GM20431 (cell line): Measurements from ENCODE around the gene UCP2.

Experiments used
- in situ Hi-C: fragments of 300-500 bp; cut with MseI, MboI; formaldehyde crosslinking; loops from one replicate; pipeline ENCODE4 v1.15.0; 2020; ENCODE audit warnings: low sequenced_read_pairs; ENCODE audit not compliant: unreplicated experiment

The UCP2 gene

DNA sequence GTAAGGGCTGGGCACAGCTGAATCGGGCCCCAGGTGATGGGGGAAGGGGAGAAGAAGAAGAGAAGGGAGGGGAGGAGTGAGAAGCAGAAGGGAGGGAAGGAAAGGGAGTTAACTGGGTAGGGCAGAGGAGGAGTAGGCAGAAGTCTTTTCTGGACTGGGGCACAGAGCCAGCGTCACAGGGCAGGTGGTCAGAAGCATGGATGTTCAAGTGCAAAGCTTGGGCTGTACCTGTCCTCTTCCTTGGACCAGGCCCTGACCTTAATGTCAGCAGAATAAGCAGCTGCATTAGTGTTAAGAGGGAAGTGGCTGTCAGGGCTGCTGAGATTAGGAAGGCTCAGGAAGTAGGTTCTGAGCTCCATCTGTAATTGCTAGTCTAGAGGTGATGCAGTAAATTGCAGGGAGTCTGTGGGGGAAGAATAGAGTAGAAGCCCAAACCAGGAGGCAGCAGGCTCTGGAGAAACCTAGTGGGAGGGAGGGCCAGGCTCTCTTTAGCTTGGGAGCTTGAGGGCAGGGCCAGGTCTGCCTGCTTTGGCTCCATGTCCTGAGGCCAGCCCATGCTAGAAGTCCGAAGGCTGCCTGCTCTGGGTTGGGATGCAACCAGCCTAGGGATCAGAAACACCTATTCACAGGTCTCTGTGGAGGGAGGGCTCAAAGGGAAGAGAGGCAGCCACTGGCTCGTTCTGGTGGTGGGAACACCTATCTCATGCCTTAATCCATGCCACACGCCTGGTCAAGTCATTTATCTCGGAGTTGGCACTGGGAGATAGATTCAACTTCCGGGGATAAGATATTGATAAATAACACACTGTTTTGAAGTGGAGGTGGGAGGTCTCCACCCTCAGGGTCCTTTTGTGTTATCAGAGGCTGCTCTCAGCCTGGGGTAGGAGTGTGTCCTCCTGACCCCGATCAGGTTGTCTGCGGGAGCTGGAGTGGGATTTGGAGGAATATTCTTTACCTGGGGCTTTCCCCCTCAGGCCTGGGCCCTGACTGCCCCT is 28.0 kb upstream of the UCP2 start:
- in situ Hi-C loops: no loop called here

DNA sequence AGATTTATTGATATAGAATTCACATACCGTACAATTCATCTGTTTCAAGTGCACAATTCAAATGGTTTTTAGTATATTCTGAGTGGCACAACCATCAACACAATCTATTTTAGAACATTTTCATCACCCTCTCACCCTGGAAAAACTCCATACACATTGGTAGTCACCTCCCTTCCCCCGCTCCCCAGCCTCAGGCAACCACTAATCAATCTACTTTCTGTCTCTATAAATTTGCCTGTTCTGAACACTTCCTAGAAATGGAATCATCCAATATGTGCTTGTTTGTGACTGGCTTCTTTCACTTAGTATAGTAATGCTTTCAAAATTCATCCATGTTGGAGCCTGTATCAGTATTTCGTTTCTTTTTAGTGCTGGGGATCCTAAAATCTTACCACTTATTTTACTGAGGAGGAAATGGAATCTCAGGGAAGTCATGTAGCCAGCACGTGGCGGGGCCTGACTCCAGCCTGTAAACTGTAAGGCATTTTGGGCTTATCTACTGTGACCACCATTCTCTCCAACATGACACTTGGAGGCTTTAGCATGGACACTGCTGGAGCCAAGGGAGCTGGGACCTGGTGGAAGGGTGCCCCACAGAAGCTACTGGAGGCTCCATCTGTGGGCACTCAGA is 27.1 kb upstream of the UCP2 start:
- in situ Hi-C loops: no loop called here

DNA sequence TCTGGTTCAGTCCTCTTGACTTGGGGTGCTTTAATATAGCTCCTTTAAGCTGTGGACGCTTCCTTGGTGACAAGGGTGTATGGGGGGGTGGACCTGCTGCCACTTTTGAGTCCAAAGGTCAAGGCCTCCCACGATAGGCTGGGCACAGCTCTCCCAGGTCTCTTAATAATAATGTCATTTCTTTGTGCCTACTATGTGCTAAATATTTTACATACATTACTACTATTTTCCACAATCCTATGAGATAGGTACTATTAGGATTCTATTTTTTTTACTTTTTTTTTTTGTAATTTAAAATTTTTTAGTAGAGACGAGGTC is 26.5 kb upstream of the UCP2 start:
- in situ Hi-C loops: no loop called here

DNA sequence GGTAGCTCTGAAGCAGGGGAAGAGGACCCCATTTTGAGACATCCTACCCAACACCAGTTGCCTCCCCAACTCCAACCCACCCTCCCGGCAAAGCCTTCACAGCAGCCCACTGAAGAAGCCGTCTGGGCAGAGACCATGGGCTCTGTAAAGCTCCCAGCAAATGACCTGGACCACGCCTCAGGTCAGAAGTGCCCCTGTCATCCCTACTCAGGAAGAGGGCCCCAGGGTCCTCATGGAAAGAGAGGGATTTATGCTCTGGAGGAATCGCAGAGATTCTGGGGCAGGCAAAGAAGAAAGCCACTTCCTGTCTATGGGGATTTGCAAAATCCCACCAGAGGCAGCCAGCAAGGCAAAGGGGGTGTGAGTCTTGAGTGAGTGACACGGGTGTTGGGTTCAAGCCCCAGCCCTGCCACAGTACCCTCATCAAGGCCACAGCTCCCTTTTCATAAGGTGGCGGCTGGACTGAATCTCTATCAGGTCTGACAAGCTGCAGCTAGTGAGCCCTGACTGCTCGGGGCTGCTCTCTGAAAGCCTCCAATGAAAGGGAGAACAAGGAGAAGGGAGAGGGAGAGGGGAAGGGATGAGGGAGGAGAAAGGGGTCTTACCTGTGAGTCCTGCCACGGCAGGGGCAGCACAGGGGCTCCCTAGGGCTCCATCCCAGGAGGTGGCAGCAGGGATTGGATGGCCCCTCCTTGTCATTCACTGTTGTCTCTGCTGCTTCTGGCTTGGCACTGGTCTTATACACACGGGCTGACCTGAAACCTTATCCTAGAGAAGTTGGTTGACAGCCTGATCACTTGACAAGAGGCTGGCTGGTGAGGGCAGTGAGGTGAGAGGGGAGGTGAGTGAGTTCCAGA is 26.0 kb upstream of the UCP2 start, which contains the start of gene UCP3:
TSS of gene UCP3 (minus strand) at position 713 of the 857 bp plus-strand sequence. CDS start 2,043 bp downstream, outside the sequence.
- in situ Hi-C loops: no loop called here

DNA sequence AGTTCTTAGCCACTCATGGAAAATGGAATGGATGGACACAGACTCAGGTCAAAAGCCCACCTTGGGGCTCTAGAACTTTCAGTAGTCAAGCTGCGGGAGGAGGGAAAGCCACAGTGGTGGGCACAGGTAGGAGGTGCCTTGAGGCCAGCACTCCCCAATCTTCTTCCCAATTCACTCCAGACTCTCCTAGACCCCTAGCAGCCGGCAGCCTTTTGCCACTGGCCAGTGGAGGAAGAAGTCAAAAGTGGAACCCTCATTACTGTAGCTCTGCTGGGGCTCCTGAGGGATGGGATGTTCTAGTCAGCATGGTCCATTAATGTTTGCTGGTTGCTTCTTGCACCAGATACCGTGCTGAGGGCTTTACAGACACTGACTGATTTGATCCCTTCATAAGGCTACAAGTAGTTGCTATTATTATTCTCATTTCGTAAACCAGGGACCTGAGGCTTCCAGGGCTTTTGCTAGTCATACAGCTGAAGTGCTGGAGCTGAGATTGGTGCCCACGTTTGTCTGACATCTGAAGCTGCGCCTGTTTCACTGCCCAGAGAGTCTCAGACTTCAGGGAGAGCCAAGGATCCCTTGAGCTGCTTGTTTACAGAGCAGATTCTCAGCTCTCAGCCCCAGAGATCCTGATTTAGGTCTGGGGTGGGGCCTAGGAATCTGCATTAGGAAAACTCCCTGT is 25.2 kb upstream of the UCP2 start:
- in situ Hi-C loops: no loop called here

DNA sequence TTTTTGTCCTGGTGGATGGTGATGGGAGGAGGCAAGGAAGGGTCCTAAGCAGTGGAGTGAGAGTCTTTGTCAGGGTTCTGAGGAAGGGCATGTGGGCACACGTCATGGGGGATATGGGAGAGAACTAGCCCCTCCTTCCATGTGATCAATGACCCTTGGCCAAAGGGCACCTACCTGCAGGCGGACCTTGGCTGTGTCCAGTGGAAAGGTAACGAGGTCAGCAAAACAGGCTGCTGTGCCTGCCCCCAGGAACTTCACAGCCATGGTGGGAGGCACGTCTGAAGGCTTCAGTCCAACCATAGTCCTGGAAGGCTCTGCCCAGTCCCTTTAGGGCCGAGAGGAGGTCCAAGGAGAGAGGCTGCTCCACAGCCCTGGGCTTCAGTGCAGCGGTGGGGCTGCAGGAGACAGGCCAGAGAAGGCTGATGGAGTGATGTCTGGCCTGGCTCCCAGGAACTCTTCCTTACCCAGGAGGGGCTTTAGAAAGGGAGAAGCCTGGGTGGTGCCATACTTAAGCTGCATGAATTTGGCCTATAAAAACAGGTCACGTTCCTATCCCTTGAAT is 24.2 kb upstream of the UCP2 start:
- in situ Hi-C loops: no loop called here

DNA sequence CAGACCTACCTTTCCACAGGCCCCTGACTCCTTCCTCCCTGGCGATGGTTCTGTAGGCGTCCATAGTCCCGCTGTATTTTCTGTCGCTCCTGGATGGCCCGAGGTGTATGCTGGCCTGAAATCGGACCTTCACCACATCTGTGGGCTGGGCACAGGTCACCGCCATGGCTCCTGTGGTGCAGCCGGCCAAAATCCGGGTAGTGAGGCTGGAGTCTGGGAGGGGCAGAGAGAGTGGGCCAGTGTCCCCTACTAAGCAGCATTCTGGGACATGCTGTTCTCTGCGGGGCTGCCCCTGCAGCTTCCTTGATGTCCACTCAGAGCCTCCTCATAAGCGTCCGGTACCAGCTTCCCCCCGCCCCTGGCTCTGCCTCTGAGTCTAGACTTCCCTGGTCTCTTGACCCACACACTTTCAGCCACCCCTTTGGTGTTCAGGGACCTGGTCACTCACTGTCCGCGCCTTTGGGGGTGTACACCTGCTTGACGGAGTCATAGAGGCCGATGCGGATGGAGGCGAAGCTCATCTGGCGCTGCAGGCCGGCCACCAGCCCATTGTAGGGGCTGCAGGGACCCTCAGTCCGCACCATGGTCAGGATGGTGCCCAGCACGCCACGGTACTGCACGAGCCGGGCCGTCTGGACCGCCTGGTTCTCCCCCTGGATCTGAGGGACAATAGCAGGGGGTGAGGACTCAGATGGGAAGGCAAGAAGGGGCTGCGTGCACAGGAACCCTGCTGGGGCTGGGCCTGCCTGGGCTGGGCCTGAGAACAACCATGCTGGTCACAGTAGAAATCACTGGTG is 23.3 kb upstream of the UCP2 start:
- in situ Hi-C loops: no loop called here

DNA sequence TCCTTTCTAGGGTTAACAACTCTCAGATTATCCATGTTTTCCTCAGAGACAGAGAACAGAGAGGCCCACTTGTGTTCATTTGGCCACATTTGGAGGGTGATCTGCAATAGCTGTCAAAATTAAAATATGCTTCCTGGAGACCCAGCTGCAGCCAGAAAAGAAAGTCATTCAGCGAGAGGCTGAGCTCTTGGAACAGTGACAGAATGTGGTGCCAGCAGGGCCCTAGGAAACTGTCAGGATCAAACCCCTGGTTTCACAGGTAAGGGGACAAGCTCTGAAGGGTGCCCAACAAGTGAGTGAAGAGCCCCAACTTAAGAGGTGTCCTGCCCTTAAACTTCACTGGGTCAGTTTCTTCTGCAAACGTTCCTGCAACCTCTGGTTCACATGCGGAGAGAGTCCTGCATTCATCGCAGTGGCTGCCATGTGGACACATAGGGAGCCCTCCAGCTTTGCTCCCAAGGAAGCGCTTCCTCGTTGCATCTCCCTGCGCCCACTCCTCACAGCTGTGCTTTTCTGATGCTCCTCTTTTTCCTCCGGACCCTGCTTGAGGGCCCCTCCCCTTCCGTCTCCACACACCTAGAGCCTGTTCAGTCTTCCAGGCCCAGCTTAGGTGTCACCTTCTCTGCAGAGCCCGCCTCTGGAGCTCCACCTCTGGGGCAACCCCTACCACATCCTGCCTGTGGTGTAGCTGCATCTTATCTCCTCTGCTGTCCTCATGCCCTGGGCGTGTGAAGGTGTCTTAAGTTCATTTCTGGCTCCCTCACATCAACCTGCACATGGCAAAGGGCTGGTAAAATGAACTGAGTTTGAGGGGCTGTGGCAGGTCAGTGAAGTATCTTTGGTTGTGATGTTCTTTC is 22.3 kb upstream of the UCP2 start:
- in situ Hi-C loops: no loop called here

DNA sequence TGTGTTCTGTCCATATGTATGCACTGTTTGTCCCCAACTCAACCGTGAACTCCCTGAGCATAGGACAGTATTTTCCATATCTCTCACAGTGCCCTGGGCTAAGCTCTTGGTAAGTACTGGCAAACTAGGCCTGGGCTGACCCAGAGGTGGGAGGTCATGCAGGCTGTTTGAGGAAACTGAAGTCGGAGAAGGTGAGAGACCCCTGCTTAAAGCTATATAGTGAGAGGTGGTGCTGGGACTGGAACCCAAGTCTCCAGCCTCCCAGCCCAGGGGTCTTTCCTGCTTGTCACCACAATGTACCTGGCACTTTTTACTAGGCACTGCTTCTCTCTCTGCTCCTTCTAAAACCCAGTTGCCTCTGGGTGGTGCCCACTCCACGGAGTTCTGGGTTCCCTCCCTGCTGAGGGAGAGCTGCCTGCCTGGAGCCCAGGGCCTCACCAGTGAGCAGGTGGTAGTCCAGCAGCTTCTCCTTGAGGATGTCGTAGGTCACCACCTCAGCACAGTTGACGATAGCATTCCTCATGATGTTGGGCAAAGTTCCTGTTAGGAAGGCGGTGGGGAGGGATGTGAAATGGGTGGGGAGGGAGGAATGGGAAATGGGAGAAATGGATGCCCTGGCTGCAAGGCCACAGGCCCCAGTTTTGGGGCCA is 21.5 kb upstream of the UCP2 start:
- in situ Hi-C loops: no loop called here

DNA sequence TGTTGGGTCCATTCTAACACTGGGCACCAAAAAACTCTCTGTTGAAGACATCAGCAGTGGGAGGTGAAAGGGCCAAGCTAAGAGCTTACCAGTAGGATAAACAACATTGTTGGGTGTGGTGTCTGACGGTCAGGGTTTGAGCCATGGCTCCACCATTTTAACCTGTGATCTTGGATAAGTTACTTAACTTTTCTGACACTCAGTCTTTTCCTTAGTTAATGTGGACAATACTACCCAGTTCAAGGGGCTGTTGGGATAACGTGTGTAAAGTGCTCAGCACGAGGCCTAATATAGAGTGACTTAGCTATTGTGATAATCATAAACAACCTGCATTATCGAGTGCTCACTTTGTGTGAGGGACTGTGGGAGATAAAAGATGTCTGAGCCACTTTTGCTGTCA is 20.2 kb upstream of the UCP2 start:
- in situ Hi-C loops: no loop called here

DNA sequence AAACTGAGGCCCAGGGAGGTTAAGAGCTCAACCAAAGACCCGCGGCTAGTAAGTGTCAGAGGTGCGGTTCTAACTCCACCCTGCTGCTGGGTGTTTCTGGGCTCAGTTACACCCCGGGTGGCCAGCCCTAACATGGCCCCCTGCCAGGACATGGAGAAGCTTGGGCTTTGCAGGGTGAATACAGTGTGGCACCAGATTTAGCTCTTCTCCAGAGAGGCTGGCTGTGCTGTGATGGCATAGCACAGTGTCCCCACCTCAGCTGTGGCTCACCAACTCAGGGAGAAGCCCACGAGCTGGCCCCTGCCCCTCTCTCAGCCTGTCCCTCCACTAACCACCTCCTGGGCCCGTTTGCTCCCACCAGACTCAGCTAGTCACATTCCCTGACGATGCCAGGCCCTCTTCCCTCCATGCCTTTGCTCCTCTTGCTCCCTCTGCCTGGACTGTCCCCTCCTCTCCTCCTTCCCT is 19.2 kb upstream of the UCP2 start:
- in situ Hi-C loops: no loop called here

DNA sequence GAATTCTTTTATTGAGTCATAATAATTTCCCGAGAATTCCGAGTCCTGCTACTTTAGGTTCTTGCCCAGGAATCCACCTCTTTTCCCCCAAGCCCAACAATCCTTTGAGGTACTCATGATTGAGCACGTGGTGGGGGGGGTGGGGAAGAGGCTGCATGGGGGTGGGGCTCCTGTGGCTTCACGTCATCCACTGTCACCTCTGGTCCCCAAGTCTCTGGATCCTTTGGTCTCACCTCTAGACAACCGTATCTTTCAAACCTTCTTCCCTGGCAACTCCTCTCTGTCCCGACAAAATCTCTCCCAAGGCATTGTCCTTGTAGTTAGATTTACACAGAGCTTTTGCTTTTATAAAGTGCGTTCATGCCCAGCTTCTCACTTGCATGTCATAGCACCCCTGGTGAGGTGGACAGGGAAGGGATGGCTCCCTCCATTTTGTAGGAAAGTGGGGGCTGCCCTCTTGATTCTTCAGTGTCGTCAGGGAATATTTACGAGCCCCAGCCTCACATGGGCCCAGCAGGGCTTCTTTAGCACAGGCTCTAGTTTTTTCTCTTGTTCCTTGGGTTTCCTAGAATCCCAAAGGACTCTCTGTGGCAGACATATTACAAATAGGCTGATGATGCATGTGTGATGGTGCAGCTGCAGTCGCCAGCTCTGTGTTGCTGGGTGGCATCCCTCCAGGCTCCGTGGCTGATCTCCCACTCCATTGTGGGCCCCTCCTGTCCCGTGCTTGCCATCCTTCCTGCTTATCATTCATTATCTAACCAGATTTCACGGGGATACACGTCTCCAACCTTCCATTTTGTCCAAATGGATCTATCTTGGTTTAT is 17.9 kb upstream of the UCP2 start:
- in situ Hi-C loops: no loop called here

DNA sequence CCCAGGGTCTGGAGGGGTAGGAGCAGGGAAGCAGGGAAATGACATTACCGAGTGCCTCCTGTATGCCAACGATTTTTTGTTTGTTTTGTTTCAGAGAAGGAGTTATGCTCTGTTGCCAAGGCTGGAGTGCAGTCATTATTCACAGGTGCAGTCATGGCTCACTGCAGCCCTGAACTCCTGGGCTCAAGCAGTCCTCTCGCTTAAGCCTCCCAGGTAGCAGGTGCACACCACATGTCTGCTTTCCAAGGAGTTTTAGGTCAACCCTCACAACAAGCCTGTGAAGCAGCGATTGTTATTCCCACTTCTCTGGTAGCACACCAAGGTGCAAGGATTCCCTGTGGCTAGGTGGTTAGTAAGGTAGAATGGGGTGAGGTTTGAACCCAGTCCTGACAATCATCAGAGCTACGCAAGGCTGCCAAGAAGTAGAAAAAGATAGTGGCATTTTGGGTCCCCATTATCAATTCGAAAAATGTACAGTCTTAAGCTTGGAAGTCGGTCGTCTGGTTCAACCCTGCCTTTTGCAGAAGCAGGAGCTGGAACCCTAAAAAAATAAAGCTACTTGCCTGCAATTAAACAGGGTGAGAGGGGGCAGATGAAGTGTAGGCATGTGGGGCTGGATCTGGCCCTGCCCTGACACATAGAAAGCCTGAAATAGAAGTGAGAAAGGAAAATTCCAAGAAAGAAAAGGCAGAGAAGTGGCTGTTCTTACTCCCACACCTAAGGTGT is 17.1 kb upstream of the UCP2 start:
- in situ Hi-C loops: no loop called here

DNA sequence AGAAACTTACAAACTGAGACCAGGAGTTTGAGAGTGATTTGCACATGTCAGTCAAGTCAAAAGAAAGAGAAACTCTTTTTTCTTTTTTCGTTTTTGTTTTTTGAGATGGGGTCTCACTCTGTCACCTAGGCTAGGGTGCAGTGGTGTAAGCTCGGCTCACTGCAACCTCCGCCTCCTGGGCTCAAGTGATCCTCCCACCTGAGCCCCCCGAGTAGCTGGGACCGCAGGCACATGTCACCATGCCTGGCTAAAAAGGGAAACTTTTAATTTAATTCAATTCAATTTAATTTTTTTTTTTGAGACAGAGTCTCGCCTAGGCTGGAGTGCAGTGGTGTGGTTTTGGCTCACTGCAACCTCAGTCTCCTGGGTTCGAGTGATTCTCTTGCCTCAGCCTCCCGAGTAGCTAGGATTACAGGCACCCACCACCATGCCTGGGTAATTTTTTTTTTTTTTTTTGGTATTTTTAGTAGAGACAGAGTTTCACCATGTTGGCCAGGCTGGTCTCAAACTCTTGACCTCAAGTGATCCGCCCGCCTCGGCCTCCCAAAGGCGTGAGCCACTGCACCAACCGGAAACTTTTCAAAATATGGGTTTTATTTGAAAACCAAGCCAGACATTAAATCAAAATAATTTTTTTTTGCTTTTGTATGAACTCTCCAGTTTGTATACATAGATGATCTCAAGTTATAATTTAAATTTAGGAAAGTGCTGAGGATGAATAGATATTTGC is 16.4 kb upstream of the UCP2 start:
- in situ Hi-C loops: no loop called here

DNA sequence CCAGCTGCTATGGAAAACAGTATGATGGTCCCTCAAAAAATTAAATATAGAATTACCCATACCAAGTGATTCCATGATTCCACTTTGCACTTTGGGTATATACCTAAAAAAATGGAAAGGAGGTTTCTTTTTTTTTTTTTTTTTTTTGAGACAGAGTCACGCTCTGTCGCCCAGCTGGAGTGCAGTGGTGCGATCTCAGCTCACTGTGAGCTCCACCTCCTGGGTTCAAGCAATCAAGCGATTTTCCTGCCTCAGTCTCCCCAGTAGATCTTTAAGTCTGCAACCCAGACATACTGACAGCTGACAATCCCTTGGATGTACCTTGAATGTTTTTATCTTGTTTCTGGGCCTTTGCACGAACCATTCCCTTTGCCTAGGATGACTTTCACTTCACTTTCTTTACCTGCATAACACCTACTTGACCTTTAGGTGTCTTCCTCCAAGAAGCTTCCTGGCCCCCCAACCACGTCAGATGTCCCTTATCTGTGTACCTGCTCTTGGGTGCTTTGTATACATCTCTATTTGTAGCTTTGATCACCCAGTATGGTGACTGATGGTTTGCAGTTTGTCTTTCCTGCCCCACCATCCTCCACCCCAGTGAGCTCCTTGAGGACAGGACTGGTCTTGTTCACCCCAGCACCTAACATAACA is 14.6 kb upstream of the UCP2 start:
- in situ Hi-C loops: no loop called here
